Ammon's horn (tissue), 1 donor: ENCODE data around the gene TENT5C.

Experiments
- DNase-seq: peaks from one replicate; pipeline ENCODE4 v3.0.0-alpha.2; 2016; ENCODE audit warnings: low spot score

TENT5C gene

DNA sequence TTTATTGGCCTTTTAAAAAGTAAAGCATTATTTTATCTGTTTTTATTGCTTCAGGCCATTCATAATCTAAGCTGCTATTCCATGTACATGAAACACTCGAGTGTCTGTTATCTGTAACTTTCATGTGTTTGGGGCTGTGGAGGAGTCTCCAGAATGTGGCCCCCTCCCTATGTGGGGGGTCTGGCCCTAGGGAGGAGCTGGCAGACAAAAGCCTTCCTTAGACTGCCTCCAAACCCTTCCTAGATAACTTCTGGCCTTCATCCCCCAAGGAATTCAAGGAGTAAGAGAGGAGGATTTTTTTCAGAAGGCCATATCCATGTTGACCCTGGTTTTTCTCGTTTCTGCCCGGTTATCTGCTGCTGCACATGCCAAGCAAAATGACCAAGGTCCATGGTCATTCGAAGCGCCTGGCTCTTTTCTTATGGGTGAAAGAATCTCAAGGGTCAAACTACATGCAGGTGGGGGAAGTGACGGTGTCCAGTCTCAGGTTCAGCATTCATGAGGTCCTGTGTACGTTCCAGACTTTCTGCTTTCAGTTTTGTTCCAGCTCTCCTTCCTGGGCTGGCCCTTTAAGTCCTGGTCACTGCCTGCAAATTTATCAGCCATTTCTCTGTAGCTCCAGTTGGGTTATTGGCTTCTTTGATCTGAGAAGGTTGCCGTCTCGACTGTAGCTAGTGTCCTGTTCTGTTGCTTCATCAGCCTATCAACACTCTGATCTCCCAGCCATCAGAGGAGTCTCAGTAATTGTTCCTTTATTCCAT is 8.3 kb downstream of the TENT5C start:
- no peak for DNase-seq

DNA sequence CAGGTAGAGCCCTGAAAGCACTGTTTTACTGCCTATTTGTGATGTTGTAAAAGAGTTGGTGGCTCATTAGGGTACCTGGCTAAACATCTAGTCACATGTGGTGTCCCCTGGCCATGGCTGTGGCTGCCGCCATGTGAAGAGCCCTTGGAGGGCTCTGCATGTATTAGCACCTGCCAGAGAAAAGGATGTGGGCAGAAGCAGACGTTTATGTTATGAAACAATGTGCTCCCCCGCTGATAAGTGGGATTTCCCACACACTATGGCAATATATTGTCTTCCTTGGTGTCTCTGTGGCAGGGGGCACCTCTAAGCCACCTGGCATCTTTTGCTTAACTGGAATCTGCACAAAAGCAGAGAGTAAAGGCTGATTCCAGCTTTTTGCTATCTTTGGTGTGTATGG is 9.6 kb downstream of the TENT5C start:
- DNase-seq, result no peak

- no peak for DNase-seq
Observed at GRCh38 chr1:117616356-117616755, 10.5 kb downstream of the TENT5C start.

DNA sequence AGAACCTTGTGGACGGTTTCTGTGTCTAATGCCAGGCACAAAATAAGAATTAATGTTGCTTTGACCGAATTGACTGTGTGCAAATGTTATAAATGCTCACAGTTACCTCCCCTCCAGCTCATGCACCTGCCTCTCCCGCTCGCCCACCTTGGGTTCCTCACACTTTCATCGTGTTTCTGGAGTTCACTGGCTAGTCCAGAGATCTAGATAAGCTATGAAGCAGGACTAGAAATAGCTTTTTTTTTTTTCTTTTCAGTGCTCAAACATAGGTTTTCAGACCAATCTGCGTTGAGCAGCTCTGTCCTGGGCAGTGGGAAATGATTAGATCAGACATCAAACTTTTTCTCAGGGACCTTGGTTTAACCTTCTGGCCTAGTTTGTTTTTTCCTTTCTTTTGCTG is 11.1 kb downstream of the TENT5C start:
- no peak for DNase-seq

- DNase-seq, result no peak
Observed at GRCh38 chr1:117618450-117619122, 12.7 kb downstream of the TENT5C start.

DNA sequence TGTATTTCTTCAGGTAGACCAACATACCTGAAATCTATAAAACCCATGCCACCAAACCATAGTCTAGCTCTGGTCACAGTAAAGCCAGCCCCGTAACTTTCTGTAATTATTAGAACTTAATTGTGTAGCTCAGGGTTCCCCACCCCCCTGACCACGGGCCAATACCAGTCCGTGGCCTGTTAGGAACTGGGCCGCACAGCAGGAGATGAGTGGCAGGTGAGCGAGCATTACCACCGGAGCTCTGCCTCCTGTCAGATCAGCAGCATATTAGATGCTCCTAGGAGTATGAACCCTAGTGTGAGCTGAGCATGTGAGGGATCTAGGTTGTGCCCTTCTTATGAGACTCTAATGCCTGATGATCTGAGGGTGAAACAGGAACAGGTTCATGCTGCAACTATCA is 14.6 kb downstream of the TENT5C start:
- no peak for DNase-seq

- no peak for DNase-seq
Observed at GRCh38 chr1:117621316-117621715, 15.5 kb downstream of the TENT5C start.

DNA sequence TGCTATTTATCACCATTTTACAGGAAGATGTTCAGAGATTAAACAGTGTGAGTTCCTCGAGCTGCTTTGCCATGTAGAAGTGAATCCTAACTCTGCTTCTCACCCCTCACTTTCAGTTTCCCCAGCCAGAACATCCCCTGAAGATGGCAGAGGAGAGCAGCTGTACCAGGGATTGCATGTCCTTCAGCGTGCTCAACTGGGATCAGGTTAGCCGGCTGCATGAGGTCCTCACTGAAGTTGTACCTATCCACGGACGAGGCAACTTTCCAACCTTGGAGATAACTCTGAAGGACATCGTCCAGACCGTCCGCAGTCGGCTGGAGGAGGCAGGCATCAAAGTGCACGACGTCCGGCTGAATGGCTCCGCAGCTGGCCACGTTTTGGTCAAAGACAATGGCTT is 16.9 kb downstream of the TENT5C start:
- no peak for DNase-seq

- no peak for DNase-seq
Observed at GRCh38 chr1:117623141-117623540, 17.3 kb downstream of the TENT5C start.

GRCh38 chr1:117623698-117624097 is 17.9 kb downstream of the TENT5C start:
- DNase-seq, result no peak

GRCh38 chr1:117627546-117628130 is 21.8 kb downstream of the TENT5C start:
- DNase-seq, result no peak

GRCh38 chr1:117628343-117628742 is 22.5 kb downstream of the TENT5C start:
- DNase-seq, result no peak

DNA sequence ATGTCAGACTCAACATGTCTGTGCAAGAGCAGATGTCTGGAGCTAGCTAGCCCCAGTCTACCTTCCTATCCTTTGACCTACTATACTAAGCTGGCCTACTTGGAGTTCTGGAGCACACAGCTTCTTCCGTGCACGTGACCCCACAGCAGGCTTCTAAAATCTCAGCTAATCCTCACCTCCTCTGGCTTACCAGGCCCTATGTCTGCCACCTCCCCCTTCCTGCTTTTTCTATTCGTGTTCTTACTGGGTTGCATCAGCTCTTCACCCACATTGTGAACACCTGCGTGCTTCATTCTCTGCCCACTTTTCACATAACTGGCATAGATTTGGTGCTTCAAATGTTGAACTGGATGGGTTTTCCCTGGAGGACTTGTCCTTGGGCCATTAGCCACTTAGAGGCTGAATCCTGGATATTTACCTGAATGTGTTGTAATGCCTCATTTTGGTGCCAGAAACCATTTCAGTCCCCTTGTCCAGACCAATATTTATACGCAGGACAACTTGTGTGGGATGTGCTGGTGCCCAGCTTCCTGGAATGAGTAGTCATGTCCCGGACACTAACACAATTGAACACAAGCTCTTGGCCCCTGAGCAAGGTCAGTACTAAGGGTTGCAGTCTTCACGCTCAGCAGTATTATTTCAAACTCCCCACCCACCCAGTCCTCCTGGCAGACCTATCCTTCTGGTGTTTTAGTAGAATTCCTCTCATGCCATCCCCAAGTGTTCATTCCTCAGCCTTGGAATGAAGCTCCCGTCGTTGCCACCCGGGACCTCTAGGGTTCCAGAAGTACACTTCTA is 24.0 kb downstream of the TENT5C start:
- DNase-seq, result no peak

GRCh38 chr1:117630423-117630998 is 24.7 kb downstream of the TENT5C start:
- no peak for DNase-seq

DNA sequence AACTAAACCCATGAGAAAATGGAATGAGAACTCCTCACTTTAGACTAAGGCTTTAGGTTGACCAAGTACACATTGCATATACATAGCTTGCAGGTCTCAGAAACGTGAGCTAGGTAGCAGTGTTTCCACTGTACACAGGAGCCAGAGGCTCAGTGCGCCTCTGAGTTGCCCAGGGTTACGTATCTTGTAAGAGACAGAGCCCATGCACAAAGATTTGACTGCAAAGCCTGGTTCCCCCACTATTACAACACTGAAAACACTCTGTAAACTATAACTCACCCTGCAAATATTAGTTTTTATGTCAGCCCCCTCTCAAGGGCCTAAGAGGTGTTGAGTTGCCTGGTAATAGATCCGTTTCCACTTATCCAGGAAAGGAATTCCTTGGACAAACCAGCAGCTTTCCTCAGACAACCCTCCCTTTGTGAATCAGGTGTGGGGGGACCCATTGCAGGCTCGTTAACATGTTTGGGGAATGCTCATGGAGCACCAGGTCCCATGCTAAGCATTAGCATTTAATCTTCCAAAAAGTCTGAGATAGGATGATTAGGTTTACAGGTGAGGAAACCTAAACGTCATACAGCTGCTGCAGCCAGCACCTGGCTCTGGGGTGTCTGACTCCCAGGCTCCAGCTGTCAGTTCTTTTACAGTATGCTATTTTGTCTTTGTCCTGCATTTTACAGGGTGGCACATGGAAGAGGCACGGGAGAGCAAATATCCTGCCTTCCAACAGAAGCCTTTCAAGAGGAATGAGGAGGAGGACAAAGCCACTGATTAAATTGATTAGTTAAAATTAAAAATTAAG is 25.7 kb downstream of the TENT5C start:
- no peak for DNase-seq

- no peak for DNase-seq
Observed at GRCh38 chr1:117632269-117633067, 26.6 kb downstream of the TENT5C start.

DNA sequence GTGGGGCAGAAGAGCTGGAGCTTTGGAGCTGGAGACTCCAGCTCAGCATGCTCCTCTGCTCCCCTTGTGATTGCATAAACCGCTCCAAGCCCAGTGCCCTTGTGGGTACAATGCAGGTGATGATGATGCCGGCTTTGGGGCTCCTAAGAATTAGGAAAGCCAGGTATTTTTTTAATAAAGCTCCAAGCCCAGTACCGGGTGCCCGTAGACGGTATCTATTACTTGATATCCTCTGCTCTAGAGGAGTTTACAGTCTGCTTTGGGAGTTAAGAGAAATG is 27.2 kb downstream of the TENT5C start:
- no peak for DNase-seq

GRCh38 chr1:117633423-117633822 is 27.6 kb downstream of the TENT5C start:
- DNase-seq, result no peak

GRCh38 chr1:117633936-117634335 is 28.1 kb downstream of the TENT5C start:
- no peak for DNase-seq

- DNase-seq, result no peak
Observed at GRCh38 chr1:117634631-117635030, 28.8 kb downstream of the TENT5C start.

DNA sequence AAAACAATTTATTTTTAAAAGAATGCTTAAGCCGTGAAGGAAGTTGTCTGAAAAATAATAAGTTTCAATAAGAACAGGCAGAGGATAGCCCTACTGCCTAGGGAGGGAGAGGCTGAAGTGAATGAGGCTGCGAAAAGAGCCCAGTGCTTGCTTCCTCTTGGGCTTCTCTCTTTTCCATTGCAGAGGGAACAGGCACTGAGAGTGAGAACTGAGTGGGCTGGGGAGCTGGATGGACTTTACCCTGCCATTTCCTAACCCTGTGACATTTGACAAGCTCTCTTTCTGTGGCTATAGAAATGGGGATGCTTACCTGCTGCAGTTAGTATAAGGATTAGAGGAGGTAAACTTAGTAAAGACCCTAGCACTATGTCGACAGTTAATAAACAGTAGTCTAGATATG is 30.0 kb downstream of the TENT5C start:
- no peak for DNase-seq
